Activated T-cell treated with anti-CD3 and anti-CD28 coated beads, Interleukin-2, amount 50 U/mL, for 24 hours (primary cell): Measurements from ENCODE around the gene TPSB2.
"Not testable (repeated sequence)": the region's sequence is repeated elsewhere in the genome, so short reads cannot be mapped to it uniquely, and the experiment has no call there.

ENCODE experiments used
- DNase-seq: peaks from one replicate; pipeline ENCODE4 v3.0.0-alpha.2; 2020
- H3K27ac Mint-ChIP-seq: 2 replicates; pipeline ENCODE4 v1.8.0; 2020; ENCODE audit warnings: mild to moderate bottlenecking, mixed read lengths
- H3K27me3 Mint-ChIP-seq: 2 replicates; pipeline ENCODE4 v1.8.0; 2020; ENCODE audit warnings: mixed read lengths
- H3K36me3 Mint-ChIP-seq: 2 replicates; pipeline ENCODE4 v1.8.0; 2020; ENCODE audit warnings: low read depth, mixed read lengths
- H3K4me1 Mint-ChIP-seq: 2 replicates; pipeline ENCODE4 v1.8.0; 2020; ENCODE audit warnings: low read depth, mixed read lengths
- H3K4me3 Mint-ChIP-seq: 2 replicates; pipeline ENCODE4 v1.8.0; 2020; ENCODE audit warnings: mild to moderate bottlenecking, moderate library complexity, mixed read lengths
- H3K9me3 Mint-ChIP-seq: 2 replicates; pipeline ENCODE4 v1.8.0; 2020; ENCODE audit warnings: mixed read lengths

TPSB2 gene

GRCh38 chr16:1230084-1230470 is at the start of gene TPSB2:
TPSB2 (minus strand) TSS chr16:1230184; CDS start chr16:1229951, 233 bp downstream.
- H3K27ac Mint-ChIP-seq, DNase-seq, H3K27me3 Mint-ChIP-seq: not testable (repeated sequence)

GRCh38 chr16:1279081-1279944 is 49.3 kb upstream of the TPSB2 start:
- H3K4me1 Mint-ChIP-seq, result no peaks in the 10 kb centered on the region
- peaks cover 21% of the 10 kb centered on the region for H3K27me3 Mint-ChIP-seq

More at GRCh38 chr16:1230084-1230470, at the start of gene TPSB2:
- not testable (repeated sequence) for H3K4me3 Mint-ChIP-seq, H3K9me3 Mint-ChIP-seq, H3K36me3 Mint-ChIP-seq, H3K4me1 Mint-ChIP-seq

GRCh38 chr16:1278477-1278876 is 48.5 kb upstream of the TPSB2 start:
- H3K27me3 Mint-ChIP-seq, result peaks cover 21% of the 10 kb centered on the region
- no peak overlapping the region for H3K27ac Mint-ChIP-seq
- H3K36me3 Mint-ChIP-seq, result no peaks in the 10 kb centered on the region
- DNase-seq, result no peak
- no peaks in the 10 kb centered on the region for H3K9me3 Mint-ChIP-seq
- no peak overlapping the region for H3K4me3 Mint-ChIP-seq
- H3K4me1 Mint-ChIP-seq, result no peaks in the 10 kb centered on the region

More at GRCh38 chr16:1279081-1279944, 49.3 kb upstream of the TPSB2 start:
- no peak overlapping the region for H3K27ac Mint-ChIP-seq
- no peaks in the 10 kb centered on the region for H3K9me3 Mint-ChIP-seq
- no peak for DNase-seq
- no peaks in the 10 kb centered on the region for H3K36me3 Mint-ChIP-seq
- no peak overlapping the region for H3K4me3 Mint-ChIP-seq

GRCh38 chr16:1277617-1278282 is 47.8 kb upstream of the TPSB2 start:
- no peaks in the 10 kb centered on the region for H3K4me1 Mint-ChIP-seq
- no peaks in the 10 kb centered on the region for H3K36me3 Mint-ChIP-seq
- H3K4me3 Mint-ChIP-seq, result no peak overlapping the region
- H3K27ac Mint-ChIP-seq, result no peak overlapping the region
- DNase-seq, result no peak
- H3K9me3 Mint-ChIP-seq, result no peaks in the 10 kb centered on the region
- peaks cover 28% of the 10 kb centered on the region for H3K27me3 Mint-ChIP-seq

- Mint-ChIP-seq H3K9me3 (no peaks in the 10 kb centered on the region), H3K4me1 (peaks cover under 1% of the 10 kb centered on the region), H3K4me3 (no peak overlapping the region), H3K27ac (no peak overlapping the region), H3K27me3 (peaks cover 29% of the 10 kb centered on the region), H3K36me3 (no peaks in the 10 kb centered on the region)
- no peak for DNase-seq
Measured at GRCh38 chr16:1277151-1277598, 47.2 kb upstream of the TPSB2 start.

GRCh38 chr16:1276580-1276878 is 46.5 kb upstream of the TPSB2 start:
- Mint-ChIP-seq H3K36me3 (no peaks in the 10 kb centered on the region), H3K4me1 (peaks cover 3% of the 10 kb centered on the region), H3K9me3 (no peaks in the 10 kb centered on the region), H3K4me3 (no peak overlapping the region), H3K27me3 (peaks cover 29% of the 10 kb centered on the region), H3K27ac (no peak overlapping the region)
- no peak for DNase-seq

GRCh38 chr16:1275791-1276579 is 46.0 kb upstream of the TPSB2 start:
- peaks cover 33% of the 10 kb centered on the region for H3K27me3 Mint-ChIP-seq
- no peak for DNase-seq
- peaks cover 3% of the 10 kb centered on the region for H3K4me1 Mint-ChIP-seq
- no peaks in the 10 kb centered on the region for H3K9me3 Mint-ChIP-seq
- no peak overlapping the region for H3K4me3 Mint-ChIP-seq
- H3K36me3 Mint-ChIP-seq, result no peaks in the 10 kb centered on the region
- no peak overlapping the region for H3K27ac Mint-ChIP-seq

- Mint-ChIP-seq H3K4me1 (peaks cover 3% of the 10 kb centered on the region), H3K9me3 (no peaks in the 10 kb centered on the region), H3K36me3 (no peaks in the 10 kb centered on the region), H3K4me3 (no peak overlapping the region), H3K27ac (no peak overlapping the region), H3K27me3 (peaks cover 35% of the 10 kb centered on the region)
- DNase-seq, result no peak
Measured at GRCh38 chr16:1274767-1275166, 44.8 kb upstream of the TPSB2 start.

- no peak overlapping the region for H3K4me3 Mint-ChIP-seq
- H3K27me3 Mint-ChIP-seq, result peaks cover 35% of the 10 kb centered on the region
- H3K4me1 Mint-ChIP-seq, result peaks cover 3% of the 10 kb centered on the region
- DNase-seq, result no peak
- no peaks in the 10 kb centered on the region for H3K36me3 Mint-ChIP-seq
- H3K9me3 Mint-ChIP-seq, result no peaks in the 10 kb centered on the region
- H3K27ac Mint-ChIP-seq, result no peak overlapping the region
Measured at GRCh38 chr16:1273816-1274215, 43.8 kb upstream of the TPSB2 start.

GRCh38 chr16:1272453-1273198 is 42.6 kb upstream of the TPSB2 start:
- Mint-ChIP-seq H3K36me3 (no peaks in the 10 kb centered on the region), H3K9me3 (no peaks in the 10 kb centered on the region), H3K4me3 (no peak overlapping the region), H3K27me3 (peaks cover 33% of the 10 kb centered on the region), H3K4me1 (peaks cover 3% of the 10 kb centered on the region), H3K27ac (no peak overlapping the region)
- no peak for DNase-seq

GRCh38 chr16:1271724-1272413 is 41.9 kb upstream of the TPSB2 start:
- H3K27ac Mint-ChIP-seq, H3K9me3 Mint-ChIP-seq, DNase-seq, H3K36me3 Mint-ChIP-seq, H3K4me1 Mint-ChIP-seq, H3K4me3 Mint-ChIP-seq: not testable (repeated sequence)
- H3K27me3 Mint-ChIP-seq, result peaks cover 27% of the 10 kb centered on the region

- no peaks in the 10 kb centered on the region for H3K36me3 Mint-ChIP-seq
- no peaks in the 10 kb centered on the region for H3K9me3 Mint-ChIP-seq
- peaks cover 3% of the 10 kb centered on the region for H3K4me1 Mint-ChIP-seq
- peaks cover 27% of the 10 kb centered on the region for H3K27me3 Mint-ChIP-seq
- no peak overlapping the region for H3K27ac Mint-ChIP-seq
- no peak for DNase-seq
- H3K4me3 Mint-ChIP-seq, result no peak overlapping the region
Measured at GRCh38 chr16:1271380-1271723, 41.4 kb upstream of the TPSB2 start.

- not testable (repeated sequence) for H3K4me3 Mint-ChIP-seq, H3K36me3 Mint-ChIP-seq, H3K27ac Mint-ChIP-seq, H3K9me3 Mint-ChIP-seq, H3K4me1 Mint-ChIP-seq, DNase-seq
- peaks cover 14% of the 10 kb centered on the region for H3K27me3 Mint-ChIP-seq
Measured at GRCh38 chr16:1269418-1269817, 39.4 kb upstream of the TPSB2 start.

GRCh38 chr16:1265826-1266225 is 35.8 kb upstream of the TPSB2 start:
- Mint-ChIP-seq H3K9me3 (peaks cover 4% of the 10 kb centered on the region), H3K4me3 (no peak overlapping the region), H3K36me3 (no peaks in the 10 kb centered on the region), H3K27me3 (peaks cover 14% of the 10 kb centered on the region), H3K27ac (no peak overlapping the region), H3K4me1 (no peaks in the 10 kb centered on the region)
- DNase-seq, result no peak
